Measurements from ENCODE around the gene SCO2.

The SCO2 gene

GRCh38 chr22:50529897-50530579 lies 4.6 kb upstream of the SCO2 start, which contains the start of gene TYMP:
Gene TYMP (minus strand): TSS chr22:50530012. CDS start chr22:50529709, 303 bp downstream.
- no peak for TF ChIP-seq CTCF (IDR thresholded peaks at IDR 0.05; ENCODE audit: control extremely low read depth, extremely low read depth, low read depth, missing control alignments)
- ChIA-PET POLR2A (interaction anchor here (0.9 kb wide), 1 partner anchor 9 kb away, joined by 4 read pairs; no protein-coding TSS in a partner anchor), CTCF (interaction anchor here (0.7 to 6.7 kb wide), 3 partner anchors 15 to 33 kb away, joined by 3 to 136 read pairs (median 3); partner anchors contain the start of genes KLHDC7B and SYCE3)
- DNase-seq (ENCODE audit: extremely low spot score): peak; percentile 85

GRCh38 chr22:50529416-50529896 lies 4.1 kb upstream of the SCO2 start:
- CTCF ChIA-PET: interaction anchor here (0.7 to 6.7 kb wide), 4 partner anchors 16 to 33 kb away, joined by 3 to 136 read pairs (median 3); partner anchors contain the start of genes KLHDC7B, NCAPH2 and SYCE3
- POLR2A ChIA-PET: interaction anchor here (0.9 kb wide), 1 partner anchor 10 kb away, joined by 4 read pairs; no protein-coding TSS in a partner anchor
- DNase-seq (ENCODE audit: extremely low spot score): no peak
- no peak for TF ChIP-seq CTCF (IDR thresholded peaks at IDR 0.05; ENCODE audit: control extremely low read depth, extremely low read depth, low read depth, missing control alignments)

GRCh38 chr22:50528682-50529415 lies 3.5 kb upstream of the SCO2 start:
- no peak for DNase-seq (ENCODE audit: extremely low spot score)
- CTCF ChIA-PET: interaction anchor here (0.7 to 6.7 kb wide), 4 partner anchors 16 to 34 kb away, joined by 3 to 136 read pairs (median 4); partner anchors contain the start of genes KLHDC7B, NCAPH2 and SYCE3
- POLR2A ChIA-PET: no interaction called here
- no peak for TF ChIP-seq CTCF (IDR thresholded peaks at IDR 0.05; ENCODE audit: control extremely low read depth, extremely low read depth, low read depth, missing control alignments)

GRCh38 chr22:50527921-50528681 lies 2.7 kb upstream of the SCO2 start:
- no peak for DNase-seq (ENCODE audit: extremely low spot score)
- POLR2A ChIA-PET: no interaction called here
- CTCF ChIA-PET: interaction anchor here (0.9 to 6.7 kb wide), 5 partner anchors 17 to 36 kb away, joined by 3 to 136 read pairs (median 5); partner anchors contain the start of genes KLHDC7B, LMF2, NCAPH2 and SYCE3
- no peak for TF ChIP-seq CTCF (IDR thresholded peaks at IDR 0.05; ENCODE audit: control extremely low read depth, extremely low read depth, low read depth, missing control alignments)

GRCh38 chr22:50526834-50527801 lies 1.7 kb upstream of the SCO2 start:
- ChIA-PET CTCF (interaction anchor here (0.9 to 6.7 kb wide), 3 partner anchors 18 to 37 kb away, joined by 3 to 136 read pairs (median 41); partner anchors contain the start of genes KLHDC7B, LMF2, NCAPH2 and SYCE3), POLR2A (interaction anchor here (0.6 kb wide), 1 partner anchor 223 kb away, joined by 3 read pairs; no protein-coding TSS in a partner anchor)
- no peak for TF ChIP-seq CTCF (IDR thresholded peaks at IDR 0.05; ENCODE audit: control extremely low read depth, extremely low read depth, low read depth, missing control alignments)
- DNase-seq (ENCODE audit: extremely low spot score): peak; percentile 76

Measured in GM10248 (cell line).